ENCODE data around the gene NECAB3.
A peak's percentile ranks its signal among the peaks of the same experiment; 100 is the strongest.
"Not testable (repeated sequence)": the region's sequence is repeated elsewhere in the genome, so short reads cannot be mapped to it uniquely, and the experiment has no call there.

The NECAB3 gene, protein sequence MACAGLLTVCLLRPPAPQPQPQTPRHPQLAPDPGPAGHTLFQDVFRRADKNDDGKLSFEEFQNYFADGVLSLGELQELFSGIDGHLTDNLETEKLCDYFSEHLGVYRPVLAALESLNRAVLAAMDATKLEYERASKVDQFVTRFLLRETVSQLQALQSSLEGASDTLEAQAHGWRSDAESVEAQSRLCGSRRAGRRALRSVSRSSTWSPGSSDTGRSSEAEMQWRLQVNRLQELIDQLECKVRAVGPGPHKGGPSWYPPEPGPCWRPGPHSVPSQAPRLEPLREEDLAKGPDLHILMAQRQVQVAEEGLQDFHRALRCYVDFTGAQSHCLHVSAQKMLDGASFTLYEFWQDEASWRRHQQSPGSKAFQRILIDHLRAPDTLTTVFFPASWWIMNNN

DNA sequence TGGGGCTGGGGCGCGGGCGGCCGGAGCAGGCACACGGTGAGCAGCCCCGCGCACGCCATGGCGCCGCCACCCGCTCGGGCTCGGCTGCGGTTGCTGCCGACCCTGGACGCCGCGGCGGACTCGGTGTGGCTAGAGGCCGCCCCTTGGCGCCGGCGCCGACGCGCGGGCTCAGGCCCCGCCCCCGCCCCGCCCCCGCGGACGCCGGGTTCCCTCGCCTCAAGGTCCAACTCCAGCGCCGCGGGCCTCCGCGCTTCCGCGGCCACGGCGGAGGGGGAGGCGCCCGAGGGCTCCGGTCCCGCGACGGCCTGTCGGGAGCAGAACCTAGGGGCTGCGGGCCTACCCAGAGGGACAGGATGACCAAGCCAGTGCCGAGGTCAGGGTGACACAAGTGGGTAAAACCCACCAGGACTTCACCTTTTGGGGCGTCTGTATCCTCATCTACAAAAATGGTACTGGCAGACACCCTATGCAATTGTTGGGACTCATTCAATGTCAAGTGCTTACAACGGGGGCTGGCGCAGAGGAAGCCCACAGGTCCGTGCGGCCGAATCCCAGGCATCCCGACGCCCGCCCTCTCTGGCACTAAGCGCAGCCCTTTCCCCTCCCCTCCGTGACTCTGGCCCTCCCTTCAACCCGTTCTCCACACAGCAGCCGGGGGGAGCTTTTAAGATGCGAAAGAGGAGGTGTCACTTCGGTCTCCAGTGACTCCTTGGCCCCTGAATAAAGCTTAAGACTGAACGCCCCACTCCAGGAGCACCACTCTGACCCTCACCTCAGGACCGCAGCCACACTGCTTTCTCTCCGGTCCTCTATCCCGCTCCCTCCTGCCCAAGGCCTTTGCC, at the start of gene NECAB3:
Gene NECAB3, minus strand, starts transcription at position 135 of the 842 bp plus-strand sequence. Its CDS starts 76 bp downstream, at position 59.
- DNase-seq (ENCODE audit: low spot score): peak; percentile 49

DNA sequence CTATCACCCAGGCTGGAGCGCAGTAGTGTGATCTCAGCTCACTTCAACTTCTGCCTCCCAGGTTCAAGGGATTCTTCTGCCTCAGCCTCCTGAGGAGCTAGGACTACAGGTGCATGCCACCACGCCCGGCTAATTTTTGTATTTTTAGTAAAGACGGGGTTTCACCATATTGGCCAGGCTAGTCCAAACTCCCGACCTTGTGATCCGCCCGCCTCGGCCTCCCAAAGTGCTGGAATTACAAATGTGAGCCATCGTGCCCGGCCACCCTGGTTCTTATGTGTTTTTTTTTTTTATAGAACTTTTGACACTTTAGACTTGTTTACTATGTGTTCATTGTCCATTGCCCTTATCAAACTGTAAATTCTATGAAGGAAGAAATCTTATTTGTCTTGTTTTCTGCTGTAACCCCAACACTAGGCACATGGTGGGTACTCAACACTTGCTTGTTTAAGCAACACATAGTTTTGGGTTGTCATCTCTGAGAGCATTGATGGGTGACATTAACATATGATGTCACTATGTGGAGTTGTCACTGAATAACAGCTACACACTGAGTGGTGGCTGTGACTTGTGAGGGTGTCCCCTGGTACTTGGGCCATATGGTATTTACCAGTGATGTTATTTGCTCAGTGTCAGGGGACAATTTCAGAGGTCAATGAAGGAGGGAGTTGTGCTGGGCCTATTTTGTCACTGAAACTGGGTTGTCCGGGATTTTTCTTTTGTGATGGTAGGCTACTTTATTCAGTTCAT, 47.3 kb upstream of the NECAB3 start:
- DNase-seq (ENCODE audit: low spot score): no peak

DNA sequence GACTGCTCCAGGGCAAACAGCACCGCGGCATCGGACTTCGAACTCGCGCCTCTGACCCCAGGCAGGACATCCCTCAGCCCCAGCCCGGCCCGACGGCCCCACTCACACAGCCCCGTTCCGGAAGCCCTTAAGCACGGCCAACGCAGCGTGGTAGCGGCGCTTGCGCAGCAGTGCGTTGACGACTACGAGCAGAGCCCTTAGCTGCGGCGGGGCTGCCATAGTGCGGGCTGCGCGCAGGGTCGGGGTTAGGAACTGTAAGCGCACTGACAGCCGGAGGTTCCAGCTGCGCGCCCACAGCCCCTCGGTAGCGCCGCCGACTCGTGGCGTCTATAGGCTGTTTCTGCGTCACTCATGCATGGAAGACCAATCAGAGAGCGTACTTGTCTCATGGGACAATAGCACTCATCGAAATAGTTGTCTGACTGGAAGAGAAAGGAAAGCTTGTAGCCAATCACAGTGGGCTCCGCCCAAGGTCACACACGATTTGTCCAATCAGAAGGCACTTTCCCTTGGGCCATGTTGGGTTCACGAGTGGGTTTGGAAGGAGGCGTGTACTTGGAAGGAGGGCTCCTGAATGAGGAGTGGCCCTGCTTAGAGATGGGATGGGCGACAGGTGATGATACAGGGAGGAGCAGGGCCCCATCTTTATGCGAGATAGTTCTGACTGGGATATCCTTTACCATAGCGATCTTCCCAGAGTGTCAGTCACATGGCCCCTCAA, 45.9 kb upstream of the NECAB3 start, which contains the start of gene PXMP4:
Gene PXMP4, minus strand, starts transcription at position 322 of the 721 bp plus-strand sequence. Its CDS starts 103 bp downstream, at position 219.
- DNase-seq (ENCODE audit: low spot score): peak; percentile 97

DNA sequence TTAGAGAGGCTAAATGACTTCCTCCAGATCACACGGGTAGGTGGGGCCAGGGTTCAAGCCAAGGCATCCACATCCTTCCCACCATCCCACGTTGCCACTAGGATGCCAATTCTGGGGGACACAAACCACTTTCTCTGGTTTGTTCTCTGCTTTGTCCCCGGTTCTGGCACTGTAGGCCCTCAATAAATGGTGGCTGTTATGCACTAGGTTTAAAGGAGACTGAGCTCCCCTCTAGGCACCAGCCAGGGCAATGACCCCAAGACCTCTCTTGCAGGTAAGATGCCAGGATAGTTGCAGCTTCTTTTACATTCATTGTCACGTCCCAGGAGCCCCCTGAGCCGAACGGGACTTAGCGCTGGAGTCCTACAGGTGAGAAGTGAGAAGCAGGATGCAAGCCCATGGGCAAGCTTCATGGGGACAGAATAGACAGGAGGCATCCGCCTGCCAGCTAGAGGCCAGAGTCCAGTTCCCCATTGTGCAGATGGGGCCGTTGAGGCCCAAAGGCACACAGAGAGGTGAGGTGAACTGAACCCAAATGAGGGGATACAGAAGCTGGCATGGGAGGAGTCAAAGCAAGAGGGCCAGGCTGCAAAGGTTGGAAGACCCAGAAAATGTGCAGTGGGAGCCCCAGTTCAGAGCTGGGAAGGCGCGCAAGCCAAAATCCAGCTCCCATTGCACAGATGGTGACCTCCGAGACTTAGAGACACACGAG, 45.2 kb upstream of the NECAB3 start:
- no peak for DNase-seq (ENCODE audit: low spot score)

DNA sequence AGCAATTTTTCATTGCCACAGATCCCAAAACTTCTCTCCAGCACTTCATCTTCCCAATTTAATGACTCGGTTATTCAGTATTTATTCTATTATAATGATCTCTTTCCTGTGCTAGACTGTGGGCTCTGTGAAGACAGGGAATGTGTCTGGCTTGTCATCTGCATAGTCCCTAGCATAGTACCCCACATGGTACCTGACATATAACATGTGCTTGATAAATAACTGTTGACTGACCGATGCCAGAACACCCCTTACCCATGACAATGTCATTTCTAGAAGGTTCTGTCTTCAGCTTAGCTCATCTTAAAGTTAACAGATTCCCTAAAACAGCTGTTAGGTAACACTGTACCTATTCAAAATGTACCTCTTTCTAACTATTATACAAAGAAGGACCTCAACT, 42.3 kb upstream of the NECAB3 start:
- DNase-seq (ENCODE audit: low spot score): no peak

DNA sequence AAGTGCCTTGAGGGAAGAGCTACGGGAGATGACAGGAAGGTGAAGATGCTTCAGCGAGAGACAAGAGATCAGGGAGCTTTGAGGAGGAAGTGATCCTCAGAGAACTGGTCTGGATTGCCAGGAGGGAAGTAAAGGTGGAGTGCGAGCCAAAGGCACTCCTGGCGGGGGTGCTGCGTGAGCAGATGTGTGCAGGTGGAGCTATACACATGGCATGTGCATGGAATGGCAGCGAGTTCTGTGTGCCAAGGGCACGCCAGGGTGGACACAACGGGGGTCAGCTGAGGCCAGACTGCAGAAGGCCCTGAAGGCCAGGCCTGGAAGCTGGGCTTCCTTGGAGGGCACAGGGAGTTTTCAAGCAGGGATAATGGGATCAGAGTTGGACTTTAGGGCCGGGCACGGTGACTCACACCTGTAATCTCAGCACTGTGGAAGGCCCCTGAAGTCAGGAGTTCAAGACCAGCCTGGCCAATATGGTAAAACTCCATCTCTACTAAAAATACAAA, 39.7 kb upstream of the NECAB3 start:
- no peak for DNase-seq (ENCODE audit: low spot score)

DNA sequence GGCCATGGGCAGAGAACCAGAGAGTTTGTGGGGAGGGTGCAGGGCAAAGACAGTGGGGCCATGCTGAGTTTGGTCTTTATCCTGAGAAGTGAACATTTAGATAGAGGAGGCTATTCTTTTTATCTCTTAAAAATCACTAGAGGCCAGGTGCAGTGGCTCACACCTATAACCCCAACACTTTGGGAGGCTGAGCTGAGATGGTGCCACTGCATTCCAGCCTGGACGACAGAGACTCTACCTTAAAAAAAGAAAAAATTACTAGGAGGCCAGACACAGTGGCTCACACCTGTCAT, 37.2 kb upstream of the NECAB3 start:
- DNase-seq (ENCODE audit: low spot score): no peak

GRCh38 chr20:33710681-33711445, 36.6 kb upstream of the NECAB3 start:
- DNase-seq (ENCODE audit: low spot score): no peak

- no peak for DNase-seq (ENCODE audit: low spot score)
Measured at GRCh38 chr20:33709905-33710541, 35.8 kb upstream of the NECAB3 start.

- no peak for DNase-seq (ENCODE audit: low spot score)
Measured at GRCh38 chr20:33709398-33709797, 35.2 kb upstream of the NECAB3 start.

DNA sequence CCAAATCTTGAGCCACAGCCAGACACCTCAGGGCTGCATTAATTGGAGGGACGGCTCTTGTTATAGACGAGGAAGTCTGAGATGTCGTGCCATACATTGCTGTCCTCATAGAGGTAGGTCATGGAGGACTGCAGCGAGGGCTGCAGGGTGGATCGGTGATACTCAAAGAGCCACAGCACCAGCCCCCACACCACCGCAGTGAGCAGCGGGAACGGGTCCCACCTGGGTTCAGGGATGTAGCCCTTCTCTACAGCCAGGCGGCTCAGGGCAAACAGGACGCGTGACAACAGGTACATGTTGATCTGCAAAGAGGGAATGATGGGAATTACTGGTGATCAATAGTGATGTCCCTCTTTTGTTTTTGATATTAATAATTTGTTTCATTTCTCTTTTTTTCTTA, 33.4 kb upstream of the NECAB3 start:
- DNase-seq (ENCODE audit: low spot score): no peak

DNA sequence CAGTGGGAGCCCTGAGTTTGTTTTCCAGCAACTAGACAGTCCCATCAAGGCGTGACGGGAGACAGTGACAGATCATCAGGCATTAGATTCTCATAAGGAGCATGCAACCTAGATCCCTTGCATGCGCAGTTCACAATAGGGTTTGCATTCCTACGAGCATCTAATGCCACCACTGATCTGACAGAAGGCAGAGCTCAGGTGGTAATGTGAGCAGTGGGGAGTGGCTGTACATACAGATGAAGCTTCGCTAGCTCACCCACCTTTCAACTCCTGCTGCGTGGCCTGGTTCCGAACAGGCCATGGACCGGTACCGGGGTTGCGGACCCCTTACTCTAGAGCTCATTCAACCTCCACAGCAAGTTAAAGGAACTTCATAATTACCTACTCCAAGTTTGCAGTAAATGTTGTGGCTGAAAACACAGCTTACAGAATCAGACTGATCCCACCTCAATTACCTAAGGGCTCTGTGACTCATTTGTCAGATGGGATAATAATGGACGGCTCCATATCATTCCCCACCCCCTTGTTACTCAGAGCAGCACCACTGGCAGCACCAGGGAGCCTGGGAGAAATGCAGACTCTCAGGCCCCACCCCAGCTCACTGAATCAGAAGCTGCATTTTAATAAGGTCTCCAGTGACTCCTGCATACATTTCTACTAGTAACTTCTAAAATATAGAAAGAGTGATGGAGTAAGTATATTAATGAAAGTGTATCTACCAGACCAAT, 30.1 kb upstream of the NECAB3 start:
- no peak for DNase-seq (ENCODE audit: low spot score)

GRCh38 chr20:33703498-33704137, 29.4 kb upstream of the NECAB3 start:
- DNase-seq (ENCODE audit: low spot score): no peak

DNA sequence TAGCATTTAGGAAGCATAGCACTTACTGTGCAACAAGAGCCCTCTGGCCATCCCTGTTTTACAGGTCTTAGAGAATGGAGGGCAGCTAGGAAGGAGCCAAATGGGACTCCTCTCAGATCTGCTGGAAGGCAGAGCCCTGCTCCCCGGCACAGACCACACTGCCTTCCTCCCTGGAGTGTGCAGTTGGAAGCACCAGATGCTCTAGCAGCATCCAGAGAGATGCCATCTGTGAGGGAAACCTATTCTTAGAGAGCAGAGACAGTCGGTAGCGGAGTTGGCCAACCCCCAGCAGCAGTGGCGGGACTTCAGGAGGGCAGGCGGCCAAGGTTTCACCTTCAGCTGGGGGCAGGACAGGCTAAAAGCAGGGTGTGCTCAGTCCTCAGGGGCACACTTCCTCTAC, 28.6 kb upstream of the NECAB3 start:
- no peak for DNase-seq (ENCODE audit: low spot score)

DNA sequence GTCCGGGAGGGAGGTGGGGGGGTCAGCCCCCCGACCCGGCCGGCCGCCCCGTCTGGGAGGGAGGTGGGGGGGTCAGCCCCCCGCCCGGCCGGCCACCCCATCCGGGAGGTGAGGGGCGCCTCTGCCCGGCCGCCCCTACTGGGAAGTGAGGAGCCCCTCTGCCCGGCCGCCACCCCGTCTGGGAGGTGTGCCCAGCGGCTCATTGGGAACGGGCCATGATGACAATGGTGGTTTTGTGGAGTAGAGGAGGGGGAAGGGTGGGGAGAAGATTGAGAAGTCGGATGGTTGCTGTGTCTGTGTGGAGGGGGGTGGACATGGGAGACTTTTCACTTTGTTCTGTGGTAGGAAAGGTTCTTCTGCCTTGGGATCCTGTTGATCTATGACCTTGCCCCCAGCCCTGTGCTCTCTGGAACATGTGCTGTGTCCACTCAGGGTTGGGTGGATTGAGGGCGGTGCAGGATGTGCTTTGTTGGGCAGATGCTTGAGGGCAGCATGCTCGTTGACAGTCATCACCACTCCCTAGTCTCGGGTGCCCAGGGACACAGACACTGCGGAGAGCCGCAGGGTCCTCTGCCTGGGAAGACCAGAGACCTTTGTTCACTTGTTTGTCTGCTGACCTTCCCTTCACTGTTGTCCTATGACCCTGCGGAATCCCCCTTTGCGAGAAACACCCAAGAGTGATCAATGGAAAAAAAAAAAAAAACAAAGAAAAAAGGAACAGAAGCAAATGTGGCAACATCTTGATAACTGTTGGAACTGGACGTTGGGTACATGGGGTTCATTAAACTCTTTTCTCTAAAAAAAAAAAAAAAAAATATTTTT, 27.6 kb upstream of the NECAB3 start:
- no peak for DNase-seq (ENCODE audit: low spot score)

- DNase-seq (ENCODE audit: low spot score): not testable (repeated sequence)
Measured at GRCh38 chr20:33700696-33701441, 26.6 kb upstream of the NECAB3 start.

GRCh38 chr20:33698966-33699365, 24.7 kb upstream of the NECAB3 start:
- not testable (repeated sequence) for DNase-seq (ENCODE audit: low spot score)
